ENCODE data around the gene KCTD19.

GRCh38 chr16:67265834-67266233 lies 60.7 kb downstream of the KCTD19 start:
- TF ChIP-seq RAD21 (IDR thresholded peaks at IDR 0.05; ENCODE audit: low read depth) (no peak), REST (IDR thresholded peaks at IDR 0.05; ENCODE audit: low read depth) (no peak), EP300 (IDR thresholded peaks at IDR 0.05; ENCODE audit: borderline replicate concordance) (no peak), FOXM1 (IDR thresholded peaks at IDR 0.05; ENCODE audit: borderline replicate concordance, low read depth) (no peak), TEAD4 (IDR thresholded peaks at IDR 0.05) (no peak), TCF12 (IDR thresholded peaks at IDR 0.05; ENCODE audit: low read depth) (no peak), TAF1 (IDR thresholded peaks at IDR 0.05; ENCODE audit: low read depth) (no peak), YY1 (IDR thresholded peaks at IDR 0.05; ENCODE audit: low read depth) (no peak), MAX (IDR thresholded peaks at IDR 0.05) (no peak), USF1 (IDR thresholded peaks at IDR 0.05) (no peak), NFIC (IDR thresholded peaks at IDR 0.05) (no peak), CEBPB (IDR thresholded peaks at IDR 0.05) (no peak)

Measured in Ishikawa (cell line).